Thyroid gland (tissue), 4 donors: ENCODE measurements around the gene TNK1. TPM values are rescaled to one million over a fixed set of nuclear protein-coding genes. Genes with fewer than 3 reads are reported as not detected.

ENCODE experiments used
- DNase-seq, 2 donors: peaks; one replicate each; pipeline ENCODE4 v3.0.0-alpha.2; 2019
- H3K27ac ChIP-seq, 3 donors: fragments of 200-600 bp; sonication (generic); 1 replicate in 2 of 3; 2 replicates in 1 of 3; pipeline ENCODE4 v1.5.1; 2016 to 2019; ENCODE audit warnings: mild to moderate bottlenecking in 1 of 3, moderate library complexity in 1 of 3
- H3K27me3 ChIP-seq: fragments of 200-600 bp; sonication (generic); one replicate; pipeline ENCODE4 v1.5.1; 2019
- H3K36me3 ChIP-seq, 2 donors: fragments of 200-600 bp; sonication (generic); one replicate each; pipeline ENCODE4 v1.5.1; 2016 to 2019
- H3K4me1 ChIP-seq, 2 donors: fragments of 200-600 bp; sonication (generic); one replicate each; pipeline ENCODE4 v1.5.1; 2017 to 2019
- H3K4me3 ChIP-seq, 3 donors: fragments of 200-600 bp; sonication (generic); replicated peaks in 1 of 3; 1 replicate in 2 of 3; 2 replicates in 1 of 3; pipeline ENCODE4 v1.5.1; 2016; ENCODE audit warnings: mild to moderate bottlenecking in 1 of 3
- H3K9me3 ChIP-seq: fragments of 200-600 bp; sonication (generic); one replicate; pipeline ENCODE4 v1.5.1; 2017
- CTCF ChIP-seq, 6 experiments: fragments of 200-600 bp in 3 of 6; fragments of 450-650 bp in 3 of 6; sonication (generic) in 3 of 6; IDR thresholded peaks; one replicate each; pipeline ENCODE4 v1.5.1; 2016 to 2019; ENCODE audit warnings: antibody characterized with exemption in 6 of 6, mild to moderate bottlenecking in 2 of 6, inconsistent platforms in 1 of 6, moderate library complexity in 1 of 6
- POLR2A ChIP-seq, 2 donors: fragments of 450-650 bp; IDR thresholded peaks; one replicate each; pipeline ENCODE4 v1.6.1; 2017; ENCODE audit warnings: antibody characterized with exemption in 2 of 2, mild to moderate bottlenecking in 2 of 2, moderate library complexity in 1 of 2
- WGBS, 2 donors: methylation state at CpG; one replicate each; pipeline ENCODE4 v1.1.5; 2017; 5-methylcytosine and 5-hydroxymethylcytosine counted together
- intact Hi-C: fragments of 100-400 bp; cut with DNase I; formaldehyde crosslinking; loops from one replicate; pipeline ENCODE4 v1.15.1; 2023
- total RNA-seq, 4 donors: library from RNA; depleted of rRNA; stranded (reverse); fragments of >200 nt; gene quantifications; one replicate each; pipeline ENCODE4 v1.2.3, GENCODE V29; 2016

TNK1 gene
- total RNA-seq, 4 donors from 2014 or later = 11.0 to 30.2 (median 15.9) TPM

DNA sequence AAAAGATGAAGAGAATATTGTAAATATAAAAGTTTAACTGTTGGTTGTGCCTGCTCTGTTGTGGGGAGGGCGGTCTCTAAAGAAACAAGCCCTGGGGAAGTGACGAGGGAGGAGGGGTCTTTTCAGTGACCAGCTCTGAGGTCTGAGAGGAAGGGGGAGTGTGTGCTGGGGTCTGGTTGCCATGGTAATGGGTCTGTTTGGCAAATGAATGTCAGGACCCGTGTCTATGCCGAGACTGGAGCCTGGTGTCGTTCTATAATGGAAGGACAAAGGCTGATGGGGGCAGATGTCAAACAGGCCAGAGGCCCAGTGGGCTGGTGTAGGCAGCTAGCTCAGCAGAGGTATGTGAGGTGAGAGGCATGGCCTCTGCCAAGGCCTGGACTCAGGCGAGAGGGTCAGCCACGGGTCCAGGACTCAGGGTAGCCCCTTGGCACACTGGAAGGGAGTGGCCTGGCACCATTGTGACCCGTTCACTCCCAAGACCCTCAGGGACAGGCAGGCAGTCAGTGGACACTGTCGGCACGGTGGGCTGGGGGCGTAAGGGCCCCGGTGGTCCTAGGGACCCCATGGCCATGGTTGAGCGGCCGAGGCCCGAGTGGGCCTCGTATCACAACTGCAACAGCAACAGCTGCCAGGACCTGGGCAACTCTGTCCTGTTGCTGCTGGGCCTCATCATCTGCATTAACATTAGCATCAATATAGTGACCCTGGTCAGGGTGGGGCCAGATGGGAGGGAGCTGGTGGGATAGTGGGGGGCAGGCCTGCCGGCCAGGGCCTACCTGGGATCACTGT lies 39.1 kb downstream of the TNK1 start, which contains the start of gene SPEM1:
Gene SPEM1, plus strand, starts transcription at position 506 of the 792 bp plus-strand sequence. Its CDS starts 61 bp downstream, at position 567.
- no peak for DNase-seq
- Histone ChIP-seq H3K9me3 (no peaks in the 10 kb centered on the region), H3K36me3 (no peaks in the 10 kb centered on the region), H3K27ac (no peak within 1 kb of the TSS), H3K27me3 (no peaks in the 10 kb centered on the region), H3K4me3 (no peak within 1 kb of the TSS), H3K4me1 (no peaks in the 10 kb centered on the region)
- TF ChIP-seq POLR2A (IDR thresholded peaks at IDR 0.05) = no peak
- no peak for TF ChIP-seq CTCF (IDR thresholded peaks at IDR 0.05)
- intact Hi-C loops = loop anchor here (5.0 kb wide), 1 partner anchor 58 kb away; no protein-coding TSS in a partner anchor
- 67 to 71% methylated on average over 11 to 13 of the region's 17 CpGs for WGBS, 2 donors

GRCh38 chr17:7421186-7421585 lies 40.3 kb downstream of the TNK1 start:
- no peaks in the 10 kb centered on the region for H3K9me3 ChIP-seq
- TF ChIP-seq CTCF (IDR thresholded peaks at IDR 0.05) = no peak
- H3K27me3 ChIP-seq = no peaks in the 10 kb centered on the region
- intact Hi-C loops = loop anchor here (5.0 kb wide), 1 partner anchor 59 kb away; no protein-coding TSS in a partner anchor
- H3K4me1 ChIP-seq = no peaks in the 10 kb centered on the region
- H3K4me3 ChIP-seq = no peak overlapping the region
- H3K36me3 ChIP-seq = no peaks in the 10 kb centered on the region
- no peak for DNase-seq
- 92 to 98% methylated on average over 10 to 14 of the region's 16 CpGs for WGBS, 2 donors
- H3K27ac ChIP-seq = no peak overlapping the region

- TF ChIP-seq CTCF (IDR thresholded peaks at IDR 0.05) (no peak), POLR2A (IDR thresholded peaks at IDR 0.05) (no peak)
- H3K27ac ChIP-seq = no peak overlapping the region
- H3K4me3 ChIP-seq = no peak overlapping the region
- intact Hi-C loops = loop anchor here (5.0 kb wide), 1 partner anchor 61 kb away; no protein-coding TSS in a partner anchor
- H3K36me3 ChIP-seq = no peaks in the 10 kb centered on the region
- no peaks in the 10 kb centered on the region for H3K27me3 ChIP-seq
- WGBS, 2 donors = 41 to 50% methylated on average over 4 of the region's 4 CpGs
- no peaks in the 10 kb centered on the region for H3K4me1 ChIP-seq
- H3K9me3 ChIP-seq = no peaks in the 10 kb centered on the region
- DNase-seq = no peak
Measured at GRCh38 chr17:7423679-7424078, 42.8 kb downstream of the TNK1 start.

DNA sequence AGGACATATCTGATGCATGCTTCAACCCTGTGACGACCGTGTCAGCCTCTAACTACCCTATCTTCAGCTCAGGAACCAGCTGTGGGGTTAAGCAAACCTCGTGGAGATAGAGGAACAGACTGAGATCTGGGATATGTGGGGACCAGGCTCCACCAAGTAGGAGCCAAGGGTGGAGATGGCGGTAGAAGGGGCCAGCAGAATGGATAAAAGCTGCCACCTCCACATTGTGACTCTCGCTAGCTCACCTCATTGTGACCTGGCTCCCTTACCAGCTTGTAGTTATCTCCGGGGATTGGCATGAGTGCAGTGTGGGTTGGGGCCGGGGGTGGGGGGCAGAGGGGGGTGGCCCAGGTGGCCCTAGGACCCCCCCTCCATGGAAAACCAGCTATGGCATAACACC lies 44.4 kb downstream of the TNK1 start, which contains the start of gene SPEM2:
Gene SPEM2, plus strand, starts transcription at position 301 of the 400 bp plus-strand sequence. Its CDS starts 73 bp downstream, at position 374.
- WGBS, 2 donors = 82 to 84% methylated on average over 5 to 7 of the region's 7 CpGs
- no peak within 1 kb of the TSS for H3K27ac ChIP-seq
- TF ChIP-seq POLR2A (IDR thresholded peaks at IDR 0.05) (no peak), CTCF (IDR thresholded peaks at IDR 0.05) (no peak)
- DNase-seq = no peak
- no peaks in the 10 kb centered on the region for H3K4me1 ChIP-seq
- intact Hi-C loops = no loop called here
- H3K27me3 ChIP-seq = no peaks in the 10 kb centered on the region
- H3K36me3 ChIP-seq = no peaks in the 10 kb centered on the region
- H3K9me3 ChIP-seq = no peaks in the 10 kb centered on the region
- no peak within 1 kb of the TSS for H3K4me3 ChIP-seq

GRCh38 chr17:7425756-7426155 lies 44.9 kb downstream of the TNK1 start:
- Histone ChIP-seq H3K4me1 (no peaks in the 10 kb centered on the region), H3K4me3 (no peak overlapping the region), H3K36me3 (no peaks in the 10 kb centered on the region), H3K27me3 (no peaks in the 10 kb centered on the region), H3K9me3 (no peaks in the 10 kb centered on the region), H3K27ac (no peak overlapping the region)
- DNase-seq = no peak
- TF ChIP-seq POLR2A (IDR thresholded peaks at IDR 0.05) (no peak), CTCF (IDR thresholded peaks at IDR 0.05) (no peak)
- WGBS, 2 donors = 88 to 90% methylated on average over 3 of the region's 8 CpGs
- intact Hi-C loops = no loop called here
